ENCODE data around the gene TTC12.

DNA sequence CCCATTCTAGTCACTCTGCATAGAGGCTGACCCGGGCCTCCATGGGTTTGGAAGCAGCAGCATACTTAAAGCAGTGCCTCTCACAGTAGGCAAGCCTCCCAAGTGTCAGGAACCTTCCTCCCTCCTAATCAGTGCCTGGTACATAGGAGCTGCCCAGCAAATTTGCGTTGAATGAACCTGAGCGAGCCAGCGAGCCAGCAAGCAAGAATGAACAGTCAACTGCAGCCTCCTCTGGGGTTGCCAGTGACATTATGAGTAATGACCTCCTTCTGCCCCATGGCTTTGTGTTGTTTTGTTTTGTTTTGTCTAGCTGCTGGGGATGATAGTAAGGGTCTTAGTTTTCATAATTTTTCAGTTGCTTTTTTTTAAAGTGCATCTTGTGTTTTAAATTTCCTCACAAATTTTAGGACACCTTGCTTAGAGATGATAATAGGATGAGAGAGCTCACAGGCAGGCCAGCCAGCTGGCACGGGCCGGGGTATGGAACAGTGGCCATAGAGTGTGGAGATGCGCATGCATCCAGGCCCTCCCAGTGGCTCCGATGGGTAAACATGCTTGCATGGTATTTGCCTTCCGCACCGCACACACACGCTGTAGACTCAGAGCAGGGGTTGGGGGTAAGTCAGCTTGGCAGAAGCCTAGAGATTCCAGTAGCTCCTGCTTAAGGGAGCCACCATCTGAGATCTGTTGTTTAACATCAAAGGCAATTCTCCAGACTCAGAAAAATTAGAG, 36.1 kb downstream of the TTC12 start:
- no peak for TF ChIP-seq CREB1 (IDR thresholded peaks at IDR 0.05)
- TF ChIP-seq, protein P1, sequence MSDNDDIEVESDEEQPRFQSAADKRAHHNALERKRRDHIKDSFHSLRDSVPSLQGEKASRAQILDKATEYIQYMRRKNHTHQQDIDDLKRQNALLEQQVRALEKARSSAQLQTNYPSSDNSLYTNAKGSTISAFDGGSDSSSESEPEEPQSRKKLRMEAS (IDR thresholded peaks at IDR 0.05) = no peak
- TF ChIP-seq, protein P2, sequence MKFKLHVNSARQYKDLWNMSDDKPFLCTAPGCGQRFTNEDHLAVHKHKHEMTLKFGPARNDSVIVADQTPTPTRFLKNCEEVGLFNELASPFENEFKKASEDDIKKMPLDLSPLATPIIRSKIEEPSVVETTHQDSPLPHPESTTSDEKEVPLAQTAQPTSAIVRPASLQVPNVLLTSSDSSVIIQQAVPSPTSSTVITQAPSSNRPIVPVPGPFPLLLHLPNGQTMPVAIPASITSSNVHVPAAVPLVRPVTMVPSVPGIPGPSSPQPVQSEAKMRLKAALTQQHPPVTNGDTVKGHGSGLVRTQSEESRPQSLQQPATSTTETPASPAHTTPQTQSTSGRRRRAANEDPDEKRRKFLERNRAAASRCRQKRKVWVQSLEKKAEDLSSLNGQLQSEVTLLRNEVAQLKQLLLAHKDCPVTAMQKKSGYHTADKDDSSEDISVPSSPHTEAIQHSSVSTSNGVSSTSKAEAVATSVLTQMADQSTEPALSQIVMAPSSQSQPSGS (IDR thresholded peaks at IDR 0.05; ENCODE audit: low read length) = no peak
- TF ChIP-seq RNF2 (IDR thresholded peaks at IDR 0.05; ENCODE audit: borderline replicate concordance, low read depth, low read length, missing control alignments, poor library complexity, severe bottlenecking) = no peak
- TF ChIP-seq, protein P3, sequence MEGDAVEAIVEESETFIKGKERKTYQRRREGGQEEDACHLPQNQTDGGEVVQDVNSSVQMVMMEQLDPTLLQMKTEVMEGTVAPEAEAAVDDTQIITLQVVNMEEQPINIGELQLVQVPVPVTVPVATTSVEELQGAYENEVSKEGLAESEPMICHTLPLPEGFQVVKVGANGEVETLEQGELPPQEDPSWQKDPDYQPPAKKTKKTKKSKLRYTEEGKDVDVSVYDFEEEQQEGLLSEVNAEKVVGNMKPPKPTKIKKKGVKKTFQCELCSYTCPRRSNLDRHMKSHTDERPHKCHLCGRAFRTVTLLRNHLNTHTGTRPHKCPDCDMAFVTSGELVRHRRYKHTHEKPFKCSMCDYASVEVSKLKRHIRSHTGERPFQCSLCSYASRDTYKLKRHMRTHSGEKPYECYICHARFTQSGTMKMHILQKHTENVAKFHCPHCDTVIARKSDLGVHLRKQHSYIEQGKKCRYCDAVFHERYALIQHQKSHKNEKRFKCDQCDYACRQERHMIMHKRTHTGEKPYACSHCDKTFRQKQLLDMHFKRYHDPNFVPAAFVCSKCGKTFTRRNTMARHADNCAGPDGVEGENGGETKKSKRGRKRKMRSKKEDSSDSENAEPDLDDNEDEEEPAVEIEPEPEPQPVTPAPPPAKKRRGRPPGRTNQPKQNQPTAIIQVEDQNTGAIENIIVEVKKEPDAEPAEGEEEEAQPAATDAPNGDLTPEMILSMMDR (IDR thresholded peaks at IDR 0.05; ENCODE audit: control extremely low read depth in 1 of 3, insufficient read depth in 1 of 3, low read depth in 1 of 3, low read length in 3 of 3) = no peak
- TF ChIP-seq, protein P4, sequence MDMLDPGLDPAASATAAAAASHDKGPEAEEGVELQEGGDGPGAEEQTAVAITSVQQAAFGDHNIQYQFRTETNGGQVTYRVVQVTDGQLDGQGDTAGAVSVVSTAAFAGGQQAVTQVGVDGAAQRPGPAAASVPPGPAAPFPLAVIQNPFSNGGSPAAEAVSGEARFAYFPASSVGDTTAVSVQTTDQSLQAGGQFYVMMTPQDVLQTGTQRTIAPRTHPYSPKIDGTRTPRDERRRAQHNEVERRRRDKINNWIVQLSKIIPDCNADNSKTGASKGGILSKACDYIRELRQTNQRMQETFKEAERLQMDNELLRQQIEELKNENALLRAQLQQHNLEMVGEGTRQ (IDR thresholded peaks at IDR 0.05; ENCODE audit: low read length) = no peak
- TF ChIP-seq EP300 (IDR thresholded peaks at IDR 0.05; ENCODE audit: borderline replicate concordance in 1 of 2, low read depth in 2 of 2, low read length in 2 of 2) = no peak
- TF ChIP-seq HDAC6 (IDR thresholded peaks at IDR 0.05; ENCODE audit: low read depth, low read length) = no peak
- TF ChIP-seq EZH2 (IDR thresholded peaks at IDR 0.05; ENCODE audit: low read depth, low read length, severe bottlenecking) = no peak
- no peak for TF ChIP-seq PHF8 (conservative IDR thresholded peaks at IDR 0.05; ENCODE audit: low read depth, low read length)
- TF ChIP-seq POLR2AphosphoS5 (IDR thresholded peaks at IDR 0.05; ENCODE audit: low read depth, low read length) = no peak
- no peak for TF ChIP-seq POLR2A (IDR thresholded peaks at IDR 0.05; ENCODE audit: control extremely low read depth in 1 of 2, low read depth in 2 of 2, low read length in 2 of 2)
